Activated B cell treated with CpG ODN at 0.5 μM for 24 hours (primary cell): ENCODE data around the gene ASCC1. TPM values are rescaled to one million over a fixed set of nuclear protein-coding genes. Genes with fewer than 3 reads are reported as not detected.

ENCODE experiments used
- ATAC-seq: fragments of 200-7000 bp; cut with Tn5 transposase; one replicate; pipeline ENCODE4 v1.10.0; 2021; ENCODE audit warnings: low read depth, mild to moderate bottlenecking, moderate library complexity
- CTCF ChIA-PET: fragments of 350-600 bp; sonication (Branson Sonifier 250); formaldehyde crosslinking; loops from one replicate; lab custom pipeline; 2021; ENCODE audit warnings: antibody characterized with exemption; lab: Charles Lee
- POLR2A ChIA-PET: fragments of 350-600 bp; sonication (Branson Sonifier 250); formaldehyde crosslinking; loops from one replicate; lab custom pipeline; 2021; ENCODE audit warnings: antibody characterized with exemption; lab: Charles Lee
- DNase-seq: peaks from one replicate; pipeline ENCODE4 v3.0.0; 2022
- H3K27ac Mint-ChIP-seq: one replicate; pipeline ENCODE4 v1.8.0; 2020; ENCODE audit warnings: mixed read lengths
- H3K27me3 Mint-ChIP-seq: one replicate; pipeline ENCODE4 v1.8.0; 2021; ENCODE audit warnings: mixed read lengths
- H3K36me3 Mint-ChIP-seq: one replicate; pipeline ENCODE4 v1.8.0; 2021; ENCODE audit warnings: low read depth, mixed read lengths
- H3K4me1 Mint-ChIP-seq: one replicate; pipeline ENCODE4 v1.8.0; 2021; ENCODE audit warnings: mixed read lengths
- H3K4me3 Mint-ChIP-seq: one replicate; pipeline ENCODE4 v1.8.0; 2020; ENCODE audit warnings: mild to moderate bottlenecking, mixed read lengths
- H3K9me3 Mint-ChIP-seq: one replicate; pipeline ENCODE4 v1.8.0; 2020; ENCODE audit warnings: mixed read lengths
- CTCF ChIP-seq: fragments of 200-600 bp; IDR thresholded peaks from one replicate; pipeline ENCODE4 v1.8.0; 2022; ENCODE audit warnings: antibody characterized with exemption, mild to moderate bottlenecking
- intact Hi-C: fragments of 100-400 bp; cut with micrococcal nuclease; formaldehyde crosslinking; loops from one replicate; pipeline ENCODE4 v1.15.1; 2024
- total RNA-seq: library from RNA; stranded (reverse); gene quantifications from 2 replicates; pipeline ENCODE4 v1.2.3, GENCODE V29; 2022

ASCC1 gene
- total RNA-seq, 1 donor from 2014 or later, result 42.6 TPM

DNA sequence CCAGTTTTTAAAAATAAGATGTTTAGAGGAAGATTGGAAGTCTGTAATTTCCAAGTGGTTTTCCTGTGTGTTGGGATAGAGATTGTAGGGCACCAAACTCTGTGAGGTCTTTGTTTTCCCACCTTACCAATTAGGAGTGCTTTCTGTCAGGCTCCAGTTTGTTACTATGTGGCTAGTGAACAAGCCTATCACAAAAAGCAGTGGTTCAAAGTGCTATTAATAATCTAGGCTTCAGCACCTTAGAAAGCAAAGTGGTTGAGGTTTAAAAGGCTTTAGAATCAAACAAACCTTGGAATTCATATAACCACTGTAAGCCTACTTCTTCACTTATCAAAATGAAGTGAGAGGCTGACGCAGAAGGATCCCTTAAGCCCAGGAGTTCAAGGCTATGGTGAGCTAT, 11.4 kb downstream of the ASCC1 start:
- ChIA-PET POLR2A (no interaction called here), CTCF (no interaction called here)
- Mint-ChIP-seq H3K4me3 (no peak overlapping the region), H3K9me3 (no peaks in the 10 kb centered on the region), H3K27ac (no peak overlapping the region), H3K36me3 (peaks cover 54% of the 10 kb centered on the region), H3K4me1 (no peaks in the 10 kb centered on the region), H3K27me3 (no peaks in the 10 kb centered on the region)
- intact Hi-C loops, result no loop called here
- DNase-seq (no peak), ATAC-seq (no peak)
- TF ChIP-seq CTCF, result no peak

- no peak for DNase-seq
- H3K27ac Mint-ChIP-seq, result no peak overlapping the region
- POLR2A ChIA-PET, result no interaction called here
- CTCF ChIA-PET, result no interaction called here
- no peak overlapping the region for H3K4me3 Mint-ChIP-seq
- peaks cover 56% of the 10 kb centered on the region for H3K36me3 Mint-ChIP-seq
- H3K9me3 Mint-ChIP-seq, result no peaks in the 10 kb centered on the region
- no peak for ATAC-seq
- no peaks in the 10 kb centered on the region for H3K27me3 Mint-ChIP-seq
- H3K4me1 Mint-ChIP-seq, result no peaks in the 10 kb centered on the region
- intact Hi-C loops, result no loop called here
- TF ChIP-seq CTCF, result no peak
Observed at GRCh38 chr10:72204296-72204695, 11.8 kb downstream of the ASCC1 start.

DNA sequence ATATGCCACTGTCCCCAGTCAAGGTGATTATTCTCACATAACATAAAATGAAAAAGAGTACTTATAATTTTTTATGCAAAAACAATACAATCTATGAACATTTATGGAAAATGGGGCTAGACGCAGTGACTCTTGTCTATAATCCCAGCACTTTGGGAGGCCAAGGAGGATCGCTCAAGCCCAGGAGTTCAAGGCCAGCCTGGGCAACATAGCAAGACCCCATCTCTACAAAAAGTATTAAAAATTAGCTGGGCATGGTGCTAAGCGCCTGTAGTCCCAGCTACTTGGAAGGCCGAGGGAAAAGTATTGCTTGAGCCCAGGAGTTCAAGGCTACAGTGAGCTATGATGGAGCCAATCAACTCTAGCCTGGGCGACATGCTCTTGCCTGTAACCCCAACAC, 14.8 kb downstream of the ASCC1 start:
- ChIA-PET CTCF (interaction anchor here (1.2 kb wide), 1 partner anchor 14 kb away, joined by 3 read pairs; no protein-coding TSS in a partner anchor), POLR2A (interaction anchor here (1.2 kb wide), 1 partner anchor 15 kb away, joined by 7 read pairs; the partner anchor contains the start of genes ANAPC16 and ASCC1)
- H3K9me3 Mint-ChIP-seq, result no peaks in the 10 kb centered on the region
- no peak for TF ChIP-seq CTCF
- DNase-seq, result no peak
- intact Hi-C loops, result no loop called here
- no peak overlapping the region for H3K4me3 Mint-ChIP-seq
- no peak overlapping the region for H3K27ac Mint-ChIP-seq
- no peaks in the 10 kb centered on the region for H3K27me3 Mint-ChIP-seq
- ATAC-seq, result no peak
- peaks cover 42% of the 10 kb centered on the region for H3K36me3 Mint-ChIP-seq
- H3K4me1 Mint-ChIP-seq, result no peaks in the 10 kb centered on the region

DNA sequence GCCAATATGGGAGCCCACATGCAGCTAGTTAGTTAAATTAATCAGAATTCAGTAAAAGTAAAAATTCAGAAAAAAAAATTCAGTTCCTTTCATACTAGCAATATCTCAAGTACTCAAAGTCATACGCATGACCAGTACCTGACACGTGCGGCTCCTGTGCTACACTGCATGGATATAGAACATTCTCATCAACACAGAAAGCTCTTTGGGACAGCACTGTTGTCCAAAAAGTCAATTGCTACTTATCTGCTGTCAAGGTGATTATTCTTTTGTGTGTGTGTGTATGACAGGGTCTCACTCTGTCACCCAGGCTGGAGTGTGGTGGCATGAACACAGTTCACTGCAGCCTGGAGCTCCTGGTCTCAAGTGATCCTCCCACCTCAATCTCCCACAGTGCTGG, 15.2 kb downstream of the ASCC1 start:
- Mint-ChIP-seq H3K27me3 (no peaks in the 10 kb centered on the region), H3K4me3 (no peak overlapping the region), H3K4me1 (no peaks in the 10 kb centered on the region), H3K27ac (no peak overlapping the region), H3K9me3 (no peaks in the 10 kb centered on the region), H3K36me3 (peaks cover 46% of the 10 kb centered on the region)
- ATAC-seq (no peak), DNase-seq (no peak)
- TF ChIP-seq CTCF, result no peak
- CTCF ChIA-PET, result interaction anchor here (1.2 kb wide), 1 partner anchor 14 kb away, joined by 3 read pairs; no protein-coding TSS in a partner anchor
- intact Hi-C loops, result no loop called here
- POLR2A ChIA-PET, result interaction anchor here (1.2 kb wide), 1 partner anchor 15 kb away, joined by 7 read pairs; the partner anchor contains the start of genes ANAPC16 and ASCC1

- TF ChIP-seq CTCF, result no peak
- H3K27ac Mint-ChIP-seq, result no peak overlapping the region
- DNase-seq (no peak), ATAC-seq (no peak)
- intact Hi-C loops, result no loop called here
- no peaks in the 10 kb centered on the region for H3K27me3 Mint-ChIP-seq
- H3K4me1 Mint-ChIP-seq, result no peaks in the 10 kb centered on the region
- H3K4me3 Mint-ChIP-seq, result no peak overlapping the region
- ChIA-PET POLR2A (interaction anchor here (0.7 kb wide), 1 partner anchor 103 kb away, joined by 3 read pairs; no protein-coding TSS in a partner anchor), CTCF (no interaction called here)
- H3K9me3 Mint-ChIP-seq, result no peaks in the 10 kb centered on the region
- peaks cover 45% of the 10 kb centered on the region for H3K36me3 Mint-ChIP-seq
Observed at GRCh38 chr10:72194949-72195348, 21.1 kb downstream of the ASCC1 start.
